Stimulated activated naive CD8-positive, alpha-beta T cell treated with anti-CD3 and anti-CD28 coated beads, Interleukin-15, Interleukin-2, amounts not matched to agents 100 U/mL and 50 U/mL, for 24 hours (primary cell): ENCODE results near the gene FGGY.
"Not testable (repeated sequence)": the region's sequence is repeated elsewhere in the genome, so short reads cannot be mapped to it uniquely, and the experiment has no call there.

ENCODE experiments used
- ATAC-seq: fragments of 150-1000 bp; cut with Tn5 transposase; one replicate; pipeline ENCODE4 v1.10.0; 2021
- DNase-seq: peaks from one replicate; pipeline ENCODE4 v3.0.0; 2021

FGGY gene

GRCh38 chr1:59703226-59703917, 406.5 kb downstream of the FGGY start:
- ATAC-seq, result no peak
- no peak for DNase-seq

- ATAC-seq (no peak), DNase-seq (no peak)
Observed at GRCh38 chr1:59703918-59704378, 407.1 kb downstream of the FGGY start.

- ATAC-seq (no peak), DNase-seq (no peak)
Observed at GRCh38 chr1:59704716-59705115, 407.8 kb downstream of the FGGY start.

GRCh38 chr1:59705466-59706302, 408.8 kb downstream of the FGGY start:
- ATAC-seq (no peak), DNase-seq (no peak)

GRCh38 chr1:59706303-59706599, 409.4 kb downstream of the FGGY start:
- ATAC-seq (no peak), DNase-seq (no peak)

GRCh38 chr1:59707178-59707791, 410.4 kb downstream of the FGGY start:
- ATAC-seq, result no peak

GRCh38 chr1:59709333-59709732, 412.4 kb downstream of the FGGY start:
- no peak for DNase-seq
- no peak for ATAC-seq

More at GRCh38 chr1:59707178-59707791, 410.4 kb downstream of the FGGY start:
- DNase-seq, result no peak

- DNase-seq, ATAC-seq: not testable (repeated sequence)
Observed at GRCh38 chr1:59710920-59711319, 414.0 kb downstream of the FGGY start.

- ATAC-seq (no peak), DNase-seq (no peak)
Observed at GRCh38 chr1:59714219-59714618, 417.3 kb downstream of the FGGY start.

GRCh38 chr1:59714966-59715365, 418.1 kb downstream of the FGGY start:
- DNase-seq (no peak), ATAC-seq (no peak)

- DNase-seq, result no peak
- ATAC-seq, result no peak
Observed at GRCh38 chr1:59716832-59717231, 419.9 kb downstream of the FGGY start.

- no peak for ATAC-seq
- no peak for DNase-seq
Observed at GRCh38 chr1:59718064-59718988, 421.4 kb downstream of the FGGY start.

GRCh38 chr1:59718989-59719360, 422.1 kb downstream of the FGGY start:
- DNase-seq, result no peak
- no peak for ATAC-seq

- ATAC-seq (no peak), DNase-seq (no peak)
Observed at GRCh38 chr1:59720326-59721115, 423.6 kb downstream of the FGGY start.

GRCh38 chr1:59730302-59730701, 433.4 kb downstream of the FGGY start:
- no peak for DNase-seq
- no peak for ATAC-seq

- DNase-seq, result no peak
- peak; percentile 46 for ATAC-seq
Observed at GRCh38 chr1:59730759-59731478, 434.0 kb downstream of the FGGY start.

GRCh38 chr1:59731591-59731990, 434.7 kb downstream of the FGGY start:
- ATAC-seq (no peak), DNase-seq (no peak)

- ATAC-seq (no peak), DNase-seq (no peak)
Observed at GRCh38 chr1:59732214-59732955, 435.5 kb downstream of the FGGY start.

- DNase-seq (no peak), ATAC-seq (no peak)
Observed at GRCh38 chr1:59733443-59734141, 436.7 kb downstream of the FGGY start.
